HepG2 (cell line): ENCODE results near the gene SLC6A7. TPM values are rescaled to one million over a fixed set of nuclear protein-coding genes. Genes with fewer than 3 reads are reported as not detected.

Experiments used
- ATAC-seq: fragments of 200-7000 bp; cut with Tn5 transposase; 3 replicates; pipeline ENCODE4 v1.9.1; 2020; ENCODE audit warnings: mild to moderate bottlenecking, moderate library complexity
- BruUV-seq: library from RNA; stranded (reverse); fragments of 400-500 nt; replicated peaks from 2 replicates; lab custom pipeline; 2021; lab: Mats Ljungman, UMichigan
- CTCF ChIA-PET: fragments of 300-600 bp; formaldehyde crosslinking; extraction: SDS; loops from one replicate; lab custom pipeline; 2021; ENCODE audit warnings: low total read pairs, inconsistent platforms, low intra/inter-chr PET ratio; lab: Yijun Ruan, JAX
- POLR2A ChIA-PET: fragments of 350-600 bp; sonication (Branson Sonifier 250); formaldehyde crosslinking; loops from one replicate; lab custom pipeline; 2020; ENCODE audit warnings: antibody characterized with exemption, inconsistent platforms; lab: Yijun Ruan, JAX
- DNase-seq: peaks from one replicate; pipeline ENCODE4 v3.0.0-alpha.2; 2015; ENCODE audit warnings: low spot score
- FAIRE-seq: peaks from 3 replicates; lab custom pipeline; 2011; peaks lifted over from hg19 to GRCh38; lab: Jason Lieb, UNC
- H2AFZ ChIP-seq: one replicate; pipeline ENCODE4 v1.6.1; 2011; ENCODE audit warnings: low read length, inconsistent platforms
- H3K27ac ChIP-seq: fragments of 300-600 bp; 3 replicates; pipeline ENCODE4 v1.8.0; 2011; ENCODE audit warnings: mixed run types, mild to moderate bottlenecking, mixed read lengths, low read length, inconsistent platforms; ENCODE audit not compliant: insufficient read depth; ENCODE audit errors: extremely low read length
- H3K27me3 ChIP-seq, 2 experiments: fragments of 200-600 bp in 1 of 2; 2 replicates in 1 of 2; 3 replicates in 1 of 2; pipeline versions ENCODE4 v1.6.0 to v1.8.0; 2011; ENCODE audit warnings: low read length in 2 of 2, mild to moderate bottlenecking in 2 of 2, moderate library complexity in 2 of 2, inconsistent platforms in 1 of 2; ENCODE audit not compliant: insufficient read depth in 2 of 2, control insufficient read depth in 1 of 2
- H3K36me3 ChIP-seq, 2 experiments: fragments of 200-600 bp in 1 of 2; replicated peaks in 1 of 2; 2 replicates in 1 of 2; 3 replicates in 1 of 2; pipeline versions ENCODE4 v1.5.1 to v1.8.0; 2011; ENCODE audit warnings: low read length in 2 of 2, inconsistent platforms in 1 of 2; ENCODE audit not compliant: insufficient read depth in 2 of 2, control insufficient read depth in 1 of 2
- H3K4me1 ChIP-seq: 2 replicates; pipeline ENCODE4 v1.5.1; 2012; ENCODE audit warnings: low read length, inconsistent platforms; ENCODE audit not compliant: insufficient read depth
- H3K4me2 ChIP-seq: 2 replicates; pipeline ENCODE4 v1.6.0; 2011; ENCODE audit warnings: low read depth, low read length, inconsistent platforms
- H3K4me3 ChIP-seq, 3 experiments: fragments of 200-600 bp in 1 of 3; sonication (generic), shearing (Covaris generic) in 1 of 3; replicated peaks in 1 of 3; 2 replicates each; pipeline ENCODE4 v1.5.1; 2011 to 2016; ENCODE audit warnings: low read length in 3 of 3, inconsistent platforms in 2 of 3, low read depth in 2 of 3, mild to moderate bottlenecking in 2 of 3, control low read depth in 1 of 3, mixed read lengths in 1 of 3; ENCODE audit not compliant: insufficient read depth in 1 of 3
- H3K79me2 ChIP-seq: one replicate; pipeline ENCODE4 v1.6.1; 2011; ENCODE audit warnings: low read length, inconsistent platforms; ENCODE audit not compliant: insufficient read depth
- H3K9ac ChIP-seq: 2 replicates; pipeline ENCODE4 v1.6.0; 2011; ENCODE audit warnings: mild to moderate bottlenecking, low read depth, low read length, inconsistent platforms; ENCODE audit not compliant: insufficient read depth
- H3K9me3 ChIP-seq: 2 replicates; pipeline ENCODE4 v1.5.1; 2012; ENCODE audit warnings: mild to moderate bottlenecking, low read length
- H4K20me1 ChIP-seq: 2 replicates; pipeline ENCODE4 v1.6.0; 2011; ENCODE audit warnings: inconsistent platforms, mild to moderate bottlenecking, low read length, moderate library complexity; ENCODE audit not compliant: insufficient read depth
- ARID2 ChIP-seq: sonication (generic); formaldehyde crosslinking; IDR thresholded peaks from 2 replicates; pipeline ENCODE4 v1.8.1; 2022; ENCODE audit warnings: mild to moderate bottlenecking, missing genetic modification reagents, borderline replicate concordance
- BRCA1 ChIP-seq: sonication (generic); formaldehyde crosslinking; IDR thresholded peaks from 2 replicates; pipeline ENCODE4 v1.4.0; 2020; ENCODE audit warnings: missing genetic modification reagents
- CENPX ChIP-seq: sonication (generic); formaldehyde crosslinking; IDR thresholded peaks from 2 replicates; pipeline ENCODE4 v1.9.0; 2021; ENCODE audit warnings: mild to moderate bottlenecking, missing genetic modification reagents, moderate library complexity
- DBP ChIP-seq: sonication (generic); formaldehyde crosslinking; IDR thresholded peaks from 2 replicates; pipeline ENCODE4 v1.4.0; 2020; ENCODE audit warnings: missing genetic modification reagents; ENCODE audit errors: not compliant biosample characterization
- HMGXB4 ChIP-seq, 2 experiments: sonication (generic) in 1 of 2; formaldehyde crosslinking in 1 of 2; IDR thresholded peaks; 2 replicates each; pipeline versions ENCODE4 v1.4.0 to v1.6.1; 2018 to 2020; ENCODE audit warnings: missing genetic modification reagents in 2 of 2, borderline replicate concordance in 1 of 2, low read depth in 1 of 2, mild to moderate bottlenecking in 1 of 2, missing biosample characterization in 1 of 2
- KDM5A ChIP-seq: fragments of 200-600 bp; sonication (generic); IDR thresholded peaks from 2 replicates; pipeline ENCODE4 v1.7.0; 2018; ENCODE audit warnings: antibody characterized with exemption, mild to moderate bottlenecking, low read length, borderline replicate concordance
- MBNL3 ChIP-seq: fragments of 250-450 bp; sonication (Bioruptor Pico); conservative IDR thresholded peaks from 2 replicates; pipeline ENCODE4 v1.8.0; 2022; ENCODE audit warnings: mild to moderate bottlenecking, inconsistent platforms
- TFDP1 ChIP-seq: IDR thresholded peaks from 2 replicates; pipeline ENCODE4 v1.6.1; 2016; ENCODE audit warnings: missing compliant biosample characterization, missing genetic modification reagents, borderline replicate concordance
- XRCC5 ChIP-seq: fragments of 200-400 bp; formaldehyde crosslinking; optimal IDR thresholded peaks from 2 replicates; pipeline ENCODE3; 2017; ENCODE audit warnings: mild to moderate bottlenecking, low read length
- ZNF30 ChIP-seq: sonication (generic); formaldehyde crosslinking; IDR thresholded peaks from 2 replicates; pipeline ENCODE4 v1.5.0; 2020; ENCODE audit warnings: mild to moderate bottlenecking, missing genetic modification reagents
- ZNF362 ChIP-seq: sonication (generic); formaldehyde crosslinking; IDR thresholded peaks from 2 replicates; pipeline ENCODE4 v1.4.0; 2020; ENCODE audit warnings: missing genetic modification reagents, mild to moderate bottlenecking, borderline replicate concordance
- WGBS: methylation state at CpG from one replicate; pipeline ENCODE4 v1.1.6; 2017; ENCODE audit warnings: low lambda C conversion rate; 5-methylcytosine and 5-hydroxymethylcytosine counted together
- in situ Hi-C: cut with HindIII; loops from 2 replicates; pipeline ENCODE4 v1.10.0; 2017; ENCODE audit warnings: low pct_unique_long_range_greater_than_20kb; ENCODE audit not compliant: extremely low pct_ligation_motif_present
- intact Hi-C: fragments of 100-400 bp; cut with micrococcal nuclease; formaldehyde crosslinking; loops from one replicate; pipeline ENCODE4 v1.10.0; 2022; ENCODE audit not compliant: unreplicated experiment
- polyA plus RNA-seq, 8 experiments: library from polyadenylated mRNA; depleted of rRNA in 3 of 8; stranded (reverse) in 7 of 8; unstranded in 1 of 8; fragments of >200 nt; fragmentation: Illumina TruSeq in 4 of 8; extraction: Trizol in 4 of 8; gene quantifications; 2 replicates each; pipeline versions ENCODE4 v1.2.1 to v1.2.3, GENCODE V29; 2011 to 2016; ENCODE audit warnings: low read depth in 4 of 8, missing spikeins in 1 of 8, mixed read lengths in 1 of 8; ENCODE audit not compliant: insufficient read depth in 1 of 8
- total RNA-seq, 5 experiments: library from RNA; depleted of rRNA; stranded (reverse); fragments of >200 nt; fragmentation: Illumina TruSeq; extraction: Trizol; gene quantifications; 2 replicates each; pipeline ENCODE4 v1.2.3, GENCODE V29; 2016; ENCODE audit warnings: low read depth in 1 of 5
- TF ChIP-seq, protein P1 (sequence below): sonication (generic); formaldehyde crosslinking; conservative IDR thresholded peaks from 2 replicates; pipeline ENCODE4 v1.4.0; 2020; ENCODE audit warnings: missing genetic modification reagents

Gene SLC6A7
- total and polyA plus RNA-seq, 2 of the 13 experiments (the other 11 are each of a cell fraction or from before 2014, with no cell fraction given), result not detected

DNA sequence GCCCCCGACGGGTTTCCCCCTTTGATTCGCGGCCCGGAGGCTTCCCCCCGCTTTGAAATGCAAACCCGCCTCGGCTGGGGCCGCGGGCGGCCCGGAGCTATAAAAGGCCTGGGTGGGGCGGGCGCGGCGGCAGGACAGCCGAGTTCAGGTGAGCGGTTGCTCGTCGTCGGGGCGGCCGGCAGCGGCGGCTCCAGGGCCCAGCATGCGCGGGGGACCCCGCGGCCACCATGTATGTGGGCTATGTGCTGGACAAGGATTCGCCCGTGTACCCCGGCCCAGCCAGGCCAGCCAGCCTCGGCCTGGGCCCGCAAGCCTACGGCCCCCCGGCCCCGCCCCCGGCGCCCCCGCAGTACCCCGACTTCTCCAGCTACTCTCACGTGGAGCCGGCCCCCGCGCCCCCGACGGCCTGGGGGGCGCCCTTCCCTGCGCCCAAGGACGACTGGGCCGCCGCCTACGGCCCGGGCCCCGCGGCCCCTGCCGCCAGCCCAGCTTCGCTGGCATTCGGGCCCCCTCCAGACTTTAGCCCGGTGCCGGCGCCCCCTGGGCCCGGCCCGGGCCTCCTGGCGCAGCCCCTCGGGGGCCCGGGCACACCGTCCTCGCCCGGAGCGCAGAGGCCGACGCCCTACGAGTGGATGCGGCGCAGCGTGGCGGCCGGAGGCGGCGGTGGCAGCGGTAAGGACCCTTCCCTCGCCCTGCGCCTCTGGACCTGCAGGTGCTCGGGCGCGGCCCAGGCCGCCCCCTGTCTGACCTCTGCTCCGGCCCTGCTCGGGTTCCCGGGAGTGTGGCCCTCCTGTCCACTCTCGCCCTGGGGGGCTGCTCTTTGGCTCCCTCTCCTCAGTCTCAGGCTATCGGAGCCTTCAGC, 23.0 kb upstream of the SLC6A7 start, which contains the start of gene CDX1:
TSS of gene CDX1 (plus strand) at position 129 of the 862 bp plus-strand sequence. CDS start at position 228, 99 bp downstream.
- H3K9ac ChIP-seq, result no peak within 1 kb of the TSS
- no peak for FAIRE-seq
- H3K36me3 ChIP-seq, result no peaks in the 10 kb centered on the region
- no peak within 1 kb of the TSS for H3K4me3 ChIP-seq
- intact Hi-C loops (no loop called here), in situ Hi-C loops (no loop called here)
- H3K27ac ChIP-seq, result no peak within 1 kb of the TSS
- WGBS, result 88% methylated on average over 40 of the region's 93 CpGs
- no peaks in the 10 kb centered on the region for H3K79me2 ChIP-seq
- H3K4me2 ChIP-seq, result no peak within 1 kb of the TSS
- H2AFZ ChIP-seq, result no peak within 1 kb of the TSS
- ATAC-seq, result no peak
- ChIA-PET POLR2A (no interaction called here), CTCF (no interaction called here)
- peaks cover 1 to 8% of the 10 kb centered on the region in 2 experiments; a peak in 2 of 5 replicates for H3K27me3 ChIP-seq
- BruUV-seq, result no TSS peak
- no peaks in the 10 kb centered on the region for H4K20me1 ChIP-seq
- H3K9me3 ChIP-seq, result no peaks in the 10 kb centered on the region
- H3K4me1 ChIP-seq, result peaks cover 37% of the 10 kb centered on the region
- DNase-seq, result no peak
- TF ChIP-seq ZNF362 (CRISPR knock-in tag) (no peak), DBP (CRISPR knock-in tag) (no peak), XRCC5 (no peak), ARID2 (CRISPR knock-in tag) (no peak), HMGXB4 (CRISPR knock-in tag; IDR thresholded peaks at IDR 0.05; ENCODE audit: borderline replicate concordance in 1 of 2, low read depth in 1 of 2) (no peak), ZNF30 (CRISPR knock-in tag) (no peak), KDM5A (no peak), MBNL3 (CRISPR knock-in tag) (no peak), TFDP1 (CRISPR knock-in tag) (no peak), BRCA1 (CRISPR knock-in tag) (no peak), CENPX (no peak)
- TF ChIP-seq, protein P1, sequence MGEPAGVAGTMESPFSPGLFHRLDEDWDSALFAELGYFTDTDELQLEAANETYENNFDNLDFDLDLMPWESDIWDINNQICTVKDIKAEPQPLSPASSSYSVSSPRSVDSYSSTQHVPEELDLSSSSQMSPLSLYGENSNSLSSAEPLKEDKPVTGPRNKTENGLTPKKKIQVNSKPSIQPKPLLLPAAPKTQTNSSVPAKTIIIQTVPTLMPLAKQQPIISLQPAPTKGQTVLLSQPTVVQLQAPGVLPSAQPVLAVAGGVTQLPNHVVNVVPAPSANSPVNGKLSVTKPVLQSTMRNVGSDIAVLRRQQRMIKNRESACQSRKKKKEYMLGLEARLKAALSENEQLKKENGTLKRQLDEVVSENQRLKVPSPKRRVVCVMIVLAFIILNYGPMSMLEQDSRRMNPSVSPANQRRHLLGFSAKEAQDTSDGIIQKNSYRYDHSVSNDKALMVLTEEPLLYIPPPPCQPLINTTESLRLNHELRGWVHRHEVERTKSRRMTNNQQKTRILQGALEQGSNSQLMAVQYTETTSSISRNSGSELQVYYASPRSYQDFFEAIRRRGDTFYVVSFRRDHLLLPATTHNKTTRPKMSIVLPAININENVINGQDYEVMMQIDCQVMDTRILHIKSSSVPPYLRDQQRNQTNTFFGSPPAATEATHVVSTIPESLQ (CRISPR knock-in tag), result no peak
